GM21576 (cell line): ENCODE results near the gene APRT.

Source experiments
- ATAC-seq: cut with Tn5 transposase; IDR thresholded peaks from one replicate; pipeline ENCODE4 v1.9.1; 2021; ENCODE audit warnings: mild to moderate bottlenecking, moderate library complexity; ENCODE audit not compliant: unreplicated experiment

The APRT gene

GRCh38 chr16:88809068-88809675, 2.6 kb downstream of the APRT start:
- no peak for ATAC-seq

GRCh38 chr16:88807626-88808453, 3.9 kb downstream of the APRT start:
- ATAC-seq = no peak

- no peak for ATAC-seq
Observed at GRCh38 chr16:88807142-88807625, 4.5 kb downstream of the APRT start.

- no peak for ATAC-seq
Observed at GRCh38 chr16:88806491-88807111, 5.1 kb downstream of the APRT start.

DNA sequence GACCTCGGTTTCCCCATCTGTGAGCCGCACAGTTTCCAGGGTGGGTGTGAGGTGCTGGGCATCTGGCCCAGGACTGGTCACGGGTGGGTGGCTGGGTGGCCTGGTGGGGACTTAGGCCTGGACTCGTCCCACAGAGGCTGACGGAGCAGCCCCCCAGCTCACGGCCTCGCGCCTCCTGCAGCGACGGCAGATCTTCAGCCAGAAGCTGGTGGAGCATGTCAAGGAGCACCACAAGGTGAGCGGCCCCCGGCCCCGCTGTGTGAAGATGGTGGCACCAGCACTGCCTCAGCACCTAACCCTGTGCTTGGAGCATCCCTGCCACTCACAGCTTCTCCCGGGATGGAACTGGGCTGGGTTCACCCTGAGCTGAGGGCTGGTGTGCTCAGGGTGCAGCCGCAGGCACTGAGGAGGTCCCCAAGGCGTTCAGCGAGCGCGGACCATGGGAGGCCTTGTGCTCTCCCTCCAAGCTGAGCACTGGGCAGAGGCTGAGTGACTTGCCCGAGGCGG, 5.8 kb downstream of the APRT start:
- no peak for ATAC-seq

GRCh38 chr16:88805340-88805715, 6.4 kb downstream of the APRT start:
- ATAC-seq = no peak

GRCh38 chr16:88804552-88805339, 7.0 kb downstream of the APRT start:
- ATAC-seq = no peak

DNA sequence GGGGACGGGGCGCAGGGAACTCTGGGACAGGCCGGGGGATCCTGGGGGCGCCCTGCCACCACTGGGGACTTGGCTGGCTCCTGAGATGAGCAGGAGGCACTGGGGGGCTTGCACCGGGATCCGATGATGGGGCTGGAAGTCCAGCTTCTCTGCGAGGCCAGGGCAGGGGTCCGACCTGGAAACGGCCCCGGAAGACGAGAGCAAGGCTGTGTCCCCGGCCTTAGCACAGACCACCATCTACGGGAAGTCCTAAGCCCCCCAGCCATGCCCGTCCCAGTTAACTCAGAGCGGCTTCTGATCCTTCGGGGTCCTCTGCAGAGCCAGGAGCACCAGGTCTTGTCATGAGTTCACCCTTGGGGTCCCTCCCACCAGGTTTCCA, 7.6 kb downstream of the APRT start:
- ATAC-seq = no peak

GRCh38 chr16:88803264-88803987, 8.3 kb downstream of the APRT start, which contains the start of gene CDT1:
Gene CDT1, plus strand, starts transcription at chr16:88803789. Its CDS starts 43 bp downstream, at chr16:88803832.
- ATAC-seq = peak; percentile 48

- ATAC-seq = no peak
Observed at GRCh38 chr16:88800277-88800592, 11.5 kb downstream of the APRT start.

- ATAC-seq = no peak
Observed at GRCh38 chr16:88799569-88800276, 12.0 kb downstream of the APRT start.

DNA sequence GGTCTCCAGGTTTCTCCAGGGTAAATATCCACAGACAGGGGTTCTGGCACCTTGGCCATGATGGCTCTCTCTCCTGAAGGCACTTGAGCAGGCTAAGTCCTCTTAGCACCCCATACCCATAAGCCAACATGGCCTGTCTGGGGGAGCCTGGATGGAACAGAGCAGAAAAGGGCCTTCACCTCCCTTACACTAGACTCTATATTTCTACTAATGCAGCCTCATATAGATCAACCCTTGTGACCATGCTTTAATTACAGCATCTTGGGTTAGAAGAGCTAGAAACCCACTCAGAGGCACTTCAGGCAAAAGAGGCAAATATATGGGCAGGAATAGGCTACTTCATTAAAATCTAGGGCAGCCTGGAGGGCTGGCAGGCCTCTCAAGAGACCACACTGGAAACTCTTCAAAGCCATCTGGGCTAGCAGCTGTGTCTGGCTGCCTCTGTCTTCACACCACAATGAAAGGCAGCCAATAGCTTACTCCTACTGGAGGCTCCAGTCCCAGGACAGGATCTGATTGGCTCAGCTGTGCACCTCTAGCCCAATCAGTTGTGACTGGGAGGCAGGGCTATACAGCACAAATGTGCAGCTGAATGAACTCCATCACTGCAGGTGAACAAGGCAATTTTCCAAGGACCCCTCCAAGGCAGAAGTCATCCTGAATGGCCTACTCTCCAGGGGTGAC, 12.8 kb downstream of the APRT start:
- ATAC-seq = no peak

DNA sequence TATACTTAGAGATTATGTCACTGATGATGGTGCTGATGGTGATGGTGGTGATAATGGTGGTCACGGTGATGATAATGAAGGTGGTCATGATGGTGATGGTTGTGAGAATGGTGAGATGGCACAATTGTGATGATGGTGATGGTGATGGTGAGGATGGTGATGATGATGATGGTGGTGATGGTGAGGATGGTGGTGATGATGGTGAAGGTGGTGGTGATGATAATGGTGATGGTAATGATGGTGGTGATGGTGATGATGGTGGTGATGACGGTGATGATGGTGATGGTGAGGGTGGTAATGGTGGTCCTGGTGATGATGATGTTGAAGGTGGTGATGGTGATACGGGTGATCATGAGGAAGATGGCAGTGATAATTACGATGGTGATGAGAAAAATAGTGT, 13.7 kb downstream of the APRT start:
- no peak for ATAC-seq

DNA sequence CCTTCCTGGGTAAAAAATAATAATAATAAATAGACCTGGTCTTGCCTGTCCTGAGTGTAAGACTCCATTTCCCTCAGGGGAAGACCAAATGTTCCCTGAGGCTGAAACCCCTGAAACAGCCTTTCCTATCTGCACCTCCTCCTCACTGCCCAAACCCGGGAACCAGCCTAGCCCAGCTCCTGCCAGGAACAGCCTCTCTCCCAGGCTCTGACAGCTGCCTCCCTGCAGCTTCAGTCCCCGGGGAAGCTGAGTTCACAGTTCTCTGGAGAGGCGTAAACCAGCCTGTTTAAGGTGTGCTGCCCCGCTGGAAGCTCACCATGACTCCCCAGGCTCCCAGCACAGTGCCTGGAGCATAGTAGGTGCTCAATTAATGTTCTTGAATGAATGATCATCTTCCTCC, 15.4 kb downstream of the APRT start:
- no peak for ATAC-seq

- ATAC-seq = no peak
Observed at GRCh38 chr16:88793251-88793954, 18.3 kb downstream of the APRT start.

DNA sequence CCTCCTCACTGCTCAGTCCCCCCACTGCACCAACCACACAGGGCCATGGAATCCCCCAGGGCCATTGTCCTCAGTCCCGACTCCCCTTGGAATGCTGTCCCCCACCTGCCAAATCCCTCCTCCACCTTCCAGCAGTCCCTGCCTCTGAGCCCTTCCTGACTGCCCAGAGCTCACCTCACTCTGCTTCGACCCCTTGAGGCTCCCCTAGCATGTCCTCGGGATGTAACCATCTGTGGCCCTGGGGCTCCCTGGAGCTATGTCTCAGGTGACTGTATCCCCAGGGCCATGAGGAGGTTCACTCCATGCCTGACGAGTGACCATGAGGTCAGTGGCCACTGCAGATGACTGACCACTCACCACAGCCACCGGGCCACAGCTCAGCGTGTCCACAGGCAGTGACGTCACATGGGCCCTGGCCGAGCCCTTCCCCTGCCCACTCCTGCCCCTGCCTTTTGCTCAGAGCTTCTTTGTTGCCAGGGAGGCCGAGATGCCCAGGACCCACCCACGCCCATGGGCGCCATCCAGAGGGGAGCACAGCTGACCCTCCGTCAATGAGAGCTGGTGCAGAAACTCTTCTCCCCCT, 19.0 kb downstream of the APRT start:
- ATAC-seq = no peak

- no peak for ATAC-seq
Observed at GRCh38 chr16:88792078-88792550, 19.6 kb downstream of the APRT start.
